ENCODE data around the gene SYNGAP1.

GRCh38 chr6:33427585-33428223, 7.8 kb downstream of the SYNGAP1 start:
- no peak for TF ChIP-seq CTCF (IDR thresholded peaks at IDR 0.05; ENCODE audit: insufficient read depth, low read depth, low read length)
- no peak for TF ChIP-seq EZH2 (IDR thresholded peaks at IDR 0.05; ENCODE audit: insufficient read depth, low read length)
